C4-2B (cell line): ENCODE measurements around the gene OGG1.

ENCODE experiments used
- ZFX ChIP-seq: fragments of 450-650 bp; IDR thresholded peaks from 2 replicates; pipeline ENCODE4 v1.6.1; 2017
- TF ChIP-seq, protein P1 (sequence below): fragments of 450-650 bp; conservative IDR thresholded peaks from 2 replicates; pipeline ENCODE4 v1.5.1; 2017; ENCODE audit warnings: mild to moderate bottlenecking

DNA sequence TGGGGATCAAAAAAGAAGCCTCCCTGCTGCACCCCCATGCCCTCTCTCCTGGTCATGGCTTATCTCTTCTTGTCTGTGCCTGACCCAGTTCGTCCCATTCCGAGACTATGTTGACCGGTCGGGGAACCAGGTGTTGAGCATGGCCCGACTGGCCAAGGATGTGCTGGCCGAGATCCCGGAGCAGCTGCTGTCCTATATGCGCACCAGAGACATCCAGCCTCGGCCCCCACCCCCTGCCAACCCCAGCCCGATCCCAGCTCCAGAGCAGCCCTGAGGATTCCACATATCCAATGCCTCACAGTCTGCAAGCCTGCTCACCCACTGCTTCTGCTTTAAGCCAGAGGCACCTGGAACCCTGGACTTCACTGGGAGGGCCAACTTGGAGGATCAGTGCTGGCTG is 20.3 kb upstream of the OGG1 start:
- TF ChIP-seq, protein P1, sequence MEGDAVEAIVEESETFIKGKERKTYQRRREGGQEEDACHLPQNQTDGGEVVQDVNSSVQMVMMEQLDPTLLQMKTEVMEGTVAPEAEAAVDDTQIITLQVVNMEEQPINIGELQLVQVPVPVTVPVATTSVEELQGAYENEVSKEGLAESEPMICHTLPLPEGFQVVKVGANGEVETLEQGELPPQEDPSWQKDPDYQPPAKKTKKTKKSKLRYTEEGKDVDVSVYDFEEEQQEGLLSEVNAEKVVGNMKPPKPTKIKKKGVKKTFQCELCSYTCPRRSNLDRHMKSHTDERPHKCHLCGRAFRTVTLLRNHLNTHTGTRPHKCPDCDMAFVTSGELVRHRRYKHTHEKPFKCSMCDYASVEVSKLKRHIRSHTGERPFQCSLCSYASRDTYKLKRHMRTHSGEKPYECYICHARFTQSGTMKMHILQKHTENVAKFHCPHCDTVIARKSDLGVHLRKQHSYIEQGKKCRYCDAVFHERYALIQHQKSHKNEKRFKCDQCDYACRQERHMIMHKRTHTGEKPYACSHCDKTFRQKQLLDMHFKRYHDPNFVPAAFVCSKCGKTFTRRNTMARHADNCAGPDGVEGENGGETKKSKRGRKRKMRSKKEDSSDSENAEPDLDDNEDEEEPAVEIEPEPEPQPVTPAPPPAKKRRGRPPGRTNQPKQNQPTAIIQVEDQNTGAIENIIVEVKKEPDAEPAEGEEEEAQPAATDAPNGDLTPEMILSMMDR, result no peak
- TF ChIP-seq ZFX, result no peak
